IMR-90 (cell line): ENCODE results near the gene HINT2. TPM values are rescaled to one million over a fixed set of nuclear protein-coding genes. Genes with fewer than 3 reads are reported as not detected.
A peak's percentile ranks its signal among the peaks of the same experiment; 100 is the strongest.

Experiments
- ATAC-seq: fragments of 200-7000 bp; cut with Tn5 transposase; 2 replicates; pipeline ENCODE4 v1.9.1; 2020; ENCODE audit warnings: low read depth, mild to moderate bottlenecking, moderate library complexity
- BruUV-seq: library from RNA; stranded (reverse); fragments of 400-500 nt; replicated peaks from 2 replicates; lab custom pipeline; 2021; lab: Mats Ljungman, UMichigan
- CTCF ChIA-PET: fragments of 300-600 bp; formaldehyde crosslinking; extraction: SDS; loops from one replicate; lab custom pipeline; 2021; ENCODE audit warnings: antibody characterized with exemption; lab: Yijun Ruan, JAX
- POLR2A ChIA-PET: fragments of 300-600 bp; sonication (Branson Sonifier 250); formaldehyde crosslinking; loops from one replicate; lab custom pipeline; 2022; ENCODE audit warnings: antibody characterized with exemption; ENCODE audit not compliant: unreplicated experiment; lab: Charles Lee
- DNase-seq: peaks from one replicate; pipeline ENCODE4 v3.0.0; 2013
- H2AFZ ChIP-seq: replicated peaks from 2 replicates; pipeline ENCODE3; 2013; ENCODE audit warnings: low read length, mild to moderate bottlenecking; ENCODE audit not compliant: poor library complexity
- H2AK5ac ChIP-seq: 2 replicates; pipeline ENCODE4 v1.6.1; 2013; ENCODE audit warnings: low read depth, low read length, inconsistent platforms
- H2AK9ac ChIP-seq: replicated peaks from 2 replicates; pipeline ENCODE3; 2013; ENCODE audit warnings: mild to moderate bottlenecking, low read depth, low read length, moderate library complexity; ENCODE audit not compliant: poor library complexity
- H2BK120ac ChIP-seq: 2 replicates; pipeline ENCODE4 v1.6.1; 2013; ENCODE audit warnings: low read depth, low read length, inconsistent platforms
- H2BK15ac ChIP-seq: 3 replicates; pipeline ENCODE4 v1.6.1; 2013; ENCODE audit warnings: low read depth, low read length, inconsistent platforms
- H2BK20ac ChIP-seq: 2 replicates; pipeline ENCODE4 v1.6.1; 2013; ENCODE audit warnings: low read depth, mild to moderate bottlenecking, inconsistent platforms, low read length, moderate library complexity
- H2BK5ac ChIP-seq: 2 replicates; pipeline ENCODE4 v1.6.1; 2013; ENCODE audit warnings: mild to moderate bottlenecking, low read depth, low read length, inconsistent platforms; ENCODE audit not compliant: poor library complexity, severe bottlenecking
- H3K14ac ChIP-seq: replicated peaks from 2 replicates; pipeline ENCODE4 v1.6.1; 2013; ENCODE audit warnings: low read depth, low read length, inconsistent platforms
- H3K18ac ChIP-seq: 2 replicates; pipeline ENCODE4 v1.6.1; 2013; ENCODE audit warnings: low read depth, low read length, control low read depth
- H3K23ac ChIP-seq: 2 replicates; pipeline ENCODE4 v1.6.1; 2013; ENCODE audit warnings: low read depth, low read length, inconsistent platforms
- H3K27ac ChIP-seq: 2 replicates; pipeline ENCODE4 v1.5.1; 2013; ENCODE audit warnings: mild to moderate bottlenecking, control low read depth, low read length; ENCODE audit not compliant: insufficient read depth
- H3K27me3 ChIP-seq: 2 replicates; pipeline ENCODE4 v1.6.1; 2013; ENCODE audit warnings: low read length; ENCODE audit not compliant: control insufficient read depth, insufficient read depth
- H3K36me3 ChIP-seq: 2 replicates; pipeline ENCODE4 v1.6.1; 2013; ENCODE audit warnings: low read length, mixed read lengths; ENCODE audit not compliant: control insufficient read depth, insufficient read depth
- H3K4ac ChIP-seq: 2 replicates; pipeline ENCODE4 v1.6.1; 2013; ENCODE audit warnings: low read depth, low read length, inconsistent platforms
- H3K4me1 ChIP-seq: 2 replicates; pipeline ENCODE4 v1.6.1; 2013; ENCODE audit warnings: low read length, mixed read lengths; ENCODE audit not compliant: control insufficient read depth, insufficient read depth
- H3K4me2 ChIP-seq: 2 replicates; pipeline ENCODE4 v1.6.1; 2013; ENCODE audit warnings: low read depth, mild to moderate bottlenecking, control low read depth, low read length, moderate library complexity
- H3K4me3 ChIP-seq: 2 replicates; pipeline ENCODE4 v1.5.1; 2013; ENCODE audit warnings: low read depth, mild to moderate bottlenecking, control low read depth, low read length, moderate library complexity; ENCODE audit not compliant: insufficient read depth
- H3K56ac ChIP-seq: 2 replicates; pipeline ENCODE4 v1.6.1; 2013; ENCODE audit warnings: low read length, inconsistent platforms; ENCODE audit not compliant: insufficient read depth; ENCODE audit errors: extremely low read depth
- H3K79me1 ChIP-seq, 2 experiments: 2 replicates each; pipeline ENCODE4 v1.6.1; 2013; ENCODE audit warnings: low read length in 2 of 2, inconsistent platforms in 1 of 2, low read depth in 1 of 2
- H3K9ac ChIP-seq: 2 replicates; pipeline ENCODE4 v1.6.1; 2013; ENCODE audit warnings: low read depth, low read length, control low read depth
- H3K9me1 ChIP-seq: 2 replicates; pipeline ENCODE4 v1.6.1; 2013; ENCODE audit warnings: low read length, inconsistent platforms; ENCODE audit not compliant: insufficient read depth
- H3K9me3 ChIP-seq: 2 replicates; pipeline ENCODE4 v1.6.1; 2013; ENCODE audit warnings: low read length; ENCODE audit not compliant: control insufficient read depth, insufficient read depth
- H4K20me1 ChIP-seq: 2 replicates; pipeline ENCODE4 v1.6.1; 2013; ENCODE audit warnings: low read length, inconsistent platforms; ENCODE audit not compliant: insufficient read depth
- H4K5ac ChIP-seq: 2 replicates; pipeline ENCODE4 v1.6.1; 2013; ENCODE audit warnings: mild to moderate bottlenecking, low read depth, low read length, control low read depth
- H4K8ac ChIP-seq, 2 experiments: 2 replicates each; pipeline ENCODE4 v1.6.1; 2013; ENCODE audit warnings: low read depth in 2 of 2, low read length in 2 of 2, control low read depth in 1 of 2, inconsistent platforms in 1 of 2
- H4K91ac ChIP-seq: 2 replicates; pipeline ENCODE4 v1.6.1; 2013; ENCODE audit warnings: low read depth, low read length, inconsistent platforms; ENCODE audit not compliant: insufficient read depth
- CTCF ChIP-seq: conservative IDR thresholded peaks from 2 replicates; pipeline ENCODE4 v1.5.1; 2012; ENCODE audit warnings: mild to moderate bottlenecking, low read depth, low read length, improper control_type of control experiment
- ELK1 ChIP-seq: fragments of 150-350 bp; IDR thresholded peaks from 2 replicates; pipeline ENCODE4 v1.6.1; 2016; ENCODE audit warnings: low read depth, mild to moderate bottlenecking, low read length, moderate library complexity, borderline replicate concordance
- NFE2L2 ChIP-seq: fragments of 150-350 bp; IDR thresholded peaks from 2 replicates; pipeline ENCODE4 v1.6.1; 2016; ENCODE audit warnings: low read depth, mild to moderate bottlenecking, low read length
- RCOR1 ChIP-seq: IDR thresholded peaks from 2 replicates; pipeline ENCODE4 v1.6.1; 2012; ENCODE audit warnings: mild to moderate bottlenecking, low read length, improper control_type of control experiment; ENCODE audit not compliant: insufficient replicate concordance
- SMC3 ChIP-seq: fragments of 150-350 bp; IDR thresholded peaks from 2 replicates; pipeline ENCODE4 v1.6.1; 2016; ENCODE audit warnings: low read depth, mild to moderate bottlenecking, antibody characterized with exemption, low read length, moderate library complexity
- USF2 ChIP-seq: fragments of 150-350 bp; IDR thresholded peaks from 2 replicates; pipeline ENCODE4 v1.6.1; 2017; ENCODE audit warnings: mild to moderate bottlenecking, antibody characterized with exemption, low read length, low read depth
- WGBS, 2 experiments: methylation state at CpG; one replicate each; pipeline versions ENCODE4 v1.1.5 to v1.1.7; 2013; ENCODE audit warnings: missing lambda C conversion rate in 2 of 2; ENCODE audit not compliant: insufficient read length in 1 of 2; ENCODE audit errors: extremely low coverage in 2 of 2; 5-methylcytosine and 5-hydroxymethylcytosine counted together
- dilution Hi-C: fragments of 300-500 bp; cut with HindIII; formaldehyde crosslinking; loops from one replicate; pipeline ENCODE4 v1.14.3; 2018; ENCODE audit warnings: low sequenced_read_pairs; ENCODE audit not compliant: unreplicated experiment
- in situ Hi-C: fragments of 300-500 bp; cut with MboI; formaldehyde crosslinking; loops from 3 replicates; pipeline ENCODE4 v1.14.3; 2019; ENCODE audit warnings: low sequenced_read_pairs, inconsistent platforms, mixed read lengths
- intact Hi-C: fragments of 100-400 bp; cut with micrococcal nuclease; formaldehyde crosslinking; loops from 2 replicates; pipeline ENCODE4 v1.10.0; 2022
- polyA plus RNA-seq, 3 experiments: library from polyadenylated mRNA; depleted of rRNA; stranded (reverse); fragments of >200 nt; gene quantifications; 2 replicates each; pipeline ENCODE4 v1.2.3, GENCODE V29; 2012; ENCODE audit warnings: low replicate concordance in 1 of 3
- total RNA-seq: library from RNA; depleted of rRNA; stranded (reverse); fragments of >200 nt; gene quantifications from 2 replicates; pipeline ENCODE4 v1.2.3, GENCODE V29; 2012

Gene HINT2
- total and polyA plus RNA-seq, 2 of the 4 experiments (the other 2 are of a cell fraction) = 7.5 to 20.6 TPM

- TF ChIP-seq ELK1 = no peak
- no peak for TF ChIP-seq NFE2L2
Measured at GRCh38 chr9:35790385-35791296, 24.2 kb downstream of the HINT2 start (continued).

- Histone ChIP-seq H4K91ac (no peak overlapping the region), H3K9ac (no peak overlapping the region), H3K56ac (no peak overlapping the region), H3K27ac (no peak overlapping the region), H3K4me2 (no peak overlapping the region), H3K27me3 (peaks cover 10% of the 10 kb centered on the region), H2BK120ac (no peak overlapping the region), H3K4ac (no peak overlapping the region), H2AK9ac (no peak overlapping the region), H2AFZ (peak overlapping the region; percentile 93), H3K9me1 (peaks cover 24% of the 10 kb centered on the region), H4K5ac (no peak overlapping the region), H2AK5ac (no peak overlapping the region), H3K4me3 (no peak overlapping the region), H3K23ac (no peak overlapping the region), H3K36me3 (no peaks in the 10 kb centered on the region), H4K8ac (no peak overlapping the region), H2BK15ac (no peak overlapping the region), H4K20me1 (no peaks in the 10 kb centered on the region), H3K9me3 (no peaks in the 10 kb centered on the region), H3K14ac (no peak overlapping the region), H3K18ac (no peak overlapping the region), H2BK5ac (no peak overlapping the region), H3K4me1 (peaks cover 27% of the 10 kb centered on the region), H3K79me1 (peaks cover 21 to 34% of the 10 kb centered on the region in 2 experiments), H2BK20ac (no peak overlapping the region)
- in situ Hi-C loops (no loop called here), intact Hi-C loops (loop anchor here (1.0 to 2.0 kb wide), 5 partner anchors 23 to 155 kb away; partner anchors contain the start of gene SPAG8), dilution Hi-C loops (no loop called here)
- no CpG with 5 or more reads among the region's 4 CpGs for WGBS, 2 experiments
- ChIA-PET POLR2A (interaction anchor here (0.8 kb wide), 1 partner anchor 92 kb away, joined by 3 read pairs; no protein-coding TSS in a partner anchor), CTCF (interaction anchor here (0.6 to 2.1 kb wide), 23 partner anchors 13 to 240 kb away, joined by 3 to 25 read pairs (median 3); partner anchors contain the start of genes OR13J1 and SPAG8)
- DNase-seq (no peak), ATAC-seq (no peak)
- no peak for TF ChIP-seq RCOR1
- no peak for TF ChIP-seq USF2
- no peak for TF ChIP-seq CTCF
- no peak for TF ChIP-seq SMC3
- BruUV-seq = no TSS peak
Measured at GRCh38 chr9:35790025-35790384, 24.8 kb downstream of the HINT2 start.
